Neural cell (in vitro differentiated cells): ENCODE measurements around the gene LTBP1. TPM values are rescaled to one million over a fixed set of nuclear protein-coding genes. Genes with fewer than 3 reads are reported as not detected.
"Not testable (repeated sequence)": the region's sequence is repeated elsewhere in the genome, so short reads cannot be mapped to it uniquely, and the experiment has no call there.

Experiments
- H2AFZ ChIP-seq: fragments of 200-600, 300-800 bp; sonication (generic), shearing (Covaris generic); 2 replicates; pipeline ENCODE4 v1.6.0; 2014; ENCODE audit warnings: low read depth, mild to moderate bottlenecking, antibody characterized with exemption, low read length, moderate library complexity
- H3F3A ChIP-seq: fragments of 200-600 bp; shearing (Covaris generic); 2 replicates; pipeline ENCODE4 v1.6.1; 2016; ENCODE audit warnings: mild to moderate bottlenecking, moderate library complexity, mixed read lengths, antibody characterized with exemption, low read length; ENCODE audit not compliant: insufficient read depth, poor library complexity, severe bottlenecking
- H3K27ac ChIP-seq: fragments of 200-600, 300-800 bp; sonication (generic), shearing (Covaris generic); 2 replicates; pipeline ENCODE4 v1.5.1; 2014; ENCODE audit warnings: mild to moderate bottlenecking, low read length, moderate library complexity
- H3K27me3 ChIP-seq: fragments of 300-800, 200-600 bp; sonication (generic), shearing (Covaris generic); 2 replicates; pipeline ENCODE4 v1.6.0; 2014; ENCODE audit warnings: mild to moderate bottlenecking, low read depth, low read length, moderate library complexity; ENCODE audit not compliant: insufficient read depth
- H3K36me3 ChIP-seq: fragments of 300-800, 200-600 bp; sonication (generic), shearing (Covaris generic); 2 replicates; pipeline ENCODE4 v1.5.1; 2014; ENCODE audit warnings: mild to moderate bottlenecking, antibody characterized with exemption, low read length, moderate library complexity; ENCODE audit not compliant: insufficient read depth
- H3K4me2 ChIP-seq: fragments of 300-800, 200-600 bp; sonication (generic), shearing (Covaris generic); 2 replicates; pipeline ENCODE4 v1.6.0; 2014; ENCODE audit warnings: mild to moderate bottlenecking, low read length
- H3K4me3 ChIP-seq: fragments of 300-800, 200-600 bp; sonication (generic), shearing (Covaris generic); 2 replicates; pipeline ENCODE4 v1.5.1; 2014; ENCODE audit warnings: mild to moderate bottlenecking, low read length, moderate library complexity
- H3K79me2 ChIP-seq: fragments of 200-600 bp; shearing (Covaris generic); replicated peaks from 2 replicates; pipeline ENCODE4 v1.6.0; 2014; ENCODE audit warnings: mild to moderate bottlenecking, low read length, moderate library complexity; ENCODE audit not compliant: insufficient read depth
- H3K9ac ChIP-seq: fragments of 300-800, 200-600 bp; sonication (generic), shearing (Covaris generic); 2 replicates; pipeline ENCODE4 v1.6.1; 2016; ENCODE audit warnings: mild to moderate bottlenecking, low read length, mixed read lengths
- H3K9me2 ChIP-seq: fragments of 200-600 bp; shearing (Covaris generic); 2 replicates; pipeline ENCODE4 v1.6.1; 2016; ENCODE audit warnings: mild to moderate bottlenecking, low read length, mixed read lengths; ENCODE audit not compliant: insufficient read depth
- H3K9me3 ChIP-seq: fragments of 200-600, 300-800 bp; sonication (generic), shearing (Covaris generic); 2 replicates; pipeline ENCODE4 v1.6.1; 2016; ENCODE audit warnings: mild to moderate bottlenecking, mixed run types, low read length, moderate library complexity, mixed read lengths
- H4K20me1 ChIP-seq: fragments of 200-600 bp; shearing (Covaris generic); 2 replicates; pipeline ENCODE4 v1.6.1; 2016; ENCODE audit warnings: mild to moderate bottlenecking, mixed run types; ENCODE audit not compliant: insufficient read depth
- CTCF ChIP-seq: fragments of 450-650 bp; IDR thresholded peaks from 2 replicates; pipeline ENCODE4 v1.5.1; 2014; ENCODE audit warnings: antibody characterized with exemption, mild to moderate bottlenecking, moderate library complexity; ENCODE audit not compliant: poor library complexity, severe bottlenecking
- EP300 ChIP-seq: fragments of 450-650 bp; conservative IDR thresholded peaks from 2 replicates; pipeline ENCODE4 v1.6.1; 2014; ENCODE audit warnings: antibody characterized with exemption, mild to moderate bottlenecking, moderate library complexity; ENCODE audit not compliant: poor library complexity, severe bottlenecking
- EZH2 ChIP-seq: fragments of 200-600, 300-800 bp; shearing (Covaris generic), sonication (generic); IDR thresholded peaks from 2 replicates; pipeline ENCODE4 v1.6.1; 2014; ENCODE audit warnings: antibody characterized with exemption, low read length, borderline replicate concordance, mild to moderate bottlenecking; ENCODE audit not compliant: insufficient read depth, poor library complexity, severe bottlenecking
- MXI1 ChIP-seq: fragments of 450-650 bp; conservative IDR thresholded peaks from 2 replicates; pipeline ENCODE4 v1.6.1; 2014; ENCODE audit warnings: antibody characterized with exemption, mild to moderate bottlenecking; ENCODE audit not compliant: poor library complexity, severe bottlenecking
- POLR2AphosphoS5 ChIP-seq: IDR thresholded peaks from 2 replicates; pipeline ENCODE4 v1.6.1; 2012
- RAD21 ChIP-seq: fragments of 450-650 bp; conservative IDR thresholded peaks from 2 replicates; pipeline ENCODE4 v1.6.1; 2014; ENCODE audit warnings: antibody characterized with exemption, mild to moderate bottlenecking, moderate library complexity
- REST ChIP-seq: IDR thresholded peaks from 2 replicates; pipeline ENCODE4 v1.6.1; 2012; ENCODE audit warnings: borderline replicate concordance
- SMC3 ChIP-seq: fragments of 450-650 bp; conservative IDR thresholded peaks from 2 replicates; pipeline ENCODE4 v1.6.1; 2014; ENCODE audit warnings: antibody characterized with exemption, mild to moderate bottlenecking, moderate library complexity; ENCODE audit not compliant: poor library complexity
- TAF1 ChIP-seq: IDR thresholded peaks from 2 replicates; pipeline ENCODE4 v1.6.1; 2012; ENCODE audit warnings: low read depth
- polyA plus RNA-seq: library from polyadenylated mRNA; depleted of rRNA; stranded (reverse); fragments of >200 nt; gene quantifications from 2 replicates; pipeline ENCODE4 v1.2.3, GENCODE V29; 2014

LTBP1 gene
- polyA plus RNA-seq, 1 donor from 2014 or later = 1.8 TPM

GRCh38 chr2:33388996-33389395, 442.2 kb downstream of the LTBP1 start:
- Histone ChIP-seq H3K9me3 (no peaks in the 10 kb centered on the region), H3K36me3 (no peaks in the 10 kb centered on the region), H2AFZ (no peak overlapping the region), H3K79me2 (no peaks in the 10 kb centered on the region), H3F3A (no peaks in the 10 kb centered on the region), H3K27me3 (no peaks in the 10 kb centered on the region), H3K4me3 (no peak overlapping the region), H3K4me2 (no peak overlapping the region), H3K9ac (no peak overlapping the region), H3K27ac (no peak overlapping the region), H4K20me1 (no peaks in the 10 kb centered on the region), H3K9me2 (no peaks in the 10 kb centered on the region)
- TF ChIP-seq CTCF (no peak), REST (no peak), RAD21 (no peak)

- H3K36me3 ChIP-seq, H3K9ac ChIP-seq, H3K27ac ChIP-seq, H3K4me2 ChIP-seq, H3K79me2 ChIP-seq, H3K27me3 ChIP-seq, H3F3A ChIP-seq, H3K4me3 ChIP-seq, H3K9me3 ChIP-seq, H3K9me2 ChIP-seq, H2AFZ ChIP-seq, H4K20me1 ChIP-seq: not testable (repeated sequence)
Observed at GRCh38 chr2:33389695-33390094, 442.9 kb downstream of the LTBP1 start.

- Histone ChIP-seq H3K36me3 (no peaks in the 10 kb centered on the region), H3K9me3 (no peaks in the 10 kb centered on the region), H3K27ac (no peak overlapping the region), H3K79me2 (no peaks in the 10 kb centered on the region), H3K27me3 (no peaks in the 10 kb centered on the region), H3K4me3 (no peak overlapping the region), H2AFZ (no peak overlapping the region), H3F3A (no peaks in the 10 kb centered on the region), H4K20me1 (no peaks in the 10 kb centered on the region), H3K9me2 (no peaks in the 10 kb centered on the region), H3K4me2 (no peak overlapping the region), H3K9ac (no peak overlapping the region)
- TF ChIP-seq MXI1 (no peak), EP300 (no peak), REST (no peak), EZH2 (no peak), POLR2AphosphoS5 (no peak), SMC3 (no peak), CTCF (no peak), RAD21 (no peak), TAF1 (no peak)
Observed at GRCh38 chr2:33391529-33392255, 444.9 kb downstream of the LTBP1 start.
